H1 (cell line): ENCODE data around the gene EXD2. TPM values are rescaled to one million over a fixed set of nuclear protein-coding genes. Genes with fewer than 3 reads are reported as not detected.

ENCODE experiments used
- CTCF ChIA-PET: fragments of 300-600 bp; sonication (Branson Sonifier 250); formaldehyde crosslinking; loops from one replicate; lab custom pipeline; 2021; ENCODE audit not compliant: partially characterized antibody; lab: Charles Lee
- POLR2A ChIA-PET: fragments of 300-600 bp; sonication (Branson Sonifier 250); formaldehyde crosslinking; loops from one replicate; lab custom pipeline; 2021; ENCODE audit warnings: inconsistent platforms; ENCODE audit not compliant: partially characterized antibody; lab: Charles Lee
- DNase-seq, 2 experiments: peaks; one replicate each; pipeline versions ENCODE4 v3.0.0 to v3.0.0-alpha.2; 2010 to 2022; ENCODE audit warnings: low spot score in 2 of 2, low read depth in 1 of 2, mixed read lengths in 1 of 2
- FAIRE-seq: peaks from 2 replicates; lab custom pipeline; 2011; peaks lifted over from hg19 to GRCh38; lab: Jason Lieb, UNC
- H2AFZ ChIP-seq: 2 replicates; pipeline ENCODE4 v1.8.1; 2012; ENCODE audit warnings: low read length, inconsistent platforms
- H2AK5ac ChIP-seq: 2 replicates; pipeline ENCODE4 v1.6.1; 2013; ENCODE audit warnings: low read depth, low read length
- H2BK120ac ChIP-seq: replicated peaks from 2 replicates; pipeline ENCODE3; 2013; ENCODE audit warnings: low read depth, low read length, inconsistent platforms
- H2BK12ac ChIP-seq: 2 replicates; pipeline ENCODE4 v1.6.1; 2013; ENCODE audit warnings: low read depth, low read length
- H2BK15ac ChIP-seq: 2 replicates; pipeline ENCODE4 v1.6.1; 2013; ENCODE audit warnings: low read length
- H2BK20ac ChIP-seq: 2 replicates; pipeline ENCODE4 v1.6.1; 2013; ENCODE audit warnings: low read length
- H2BK5ac ChIP-seq: 2 replicates; pipeline ENCODE4 v1.6.1; 2013; ENCODE audit warnings: low read depth, low read length
- H3K14ac ChIP-seq: 2 replicates; pipeline ENCODE4 v1.6.1; 2013; ENCODE audit warnings: inconsistent platforms; ENCODE audit not compliant: insufficient read length
- H3K18ac ChIP-seq: 2 replicates; pipeline ENCODE4 v1.6.1; 2013; ENCODE audit warnings: low read length; ENCODE audit errors: extremely low read depth
- H3K23ac ChIP-seq: 2 replicates; pipeline ENCODE4 v1.6.1; 2013; ENCODE audit warnings: inconsistent platforms; ENCODE audit not compliant: insufficient read length
- H3K23me2 ChIP-seq: 2 replicates; pipeline ENCODE4 v1.6.1; 2013; ENCODE audit warnings: low read depth, low read length
- H3K27ac ChIP-seq: 2 replicates; pipeline ENCODE4 v1.6.1; 2011; ENCODE audit warnings: low read depth, low read length, inconsistent platforms
- H3K27me3 ChIP-seq, 4 experiments: replicated peaks in 1 of 4; 1 replicate in 1 of 4; 2 replicates in 3 of 4; pipeline versions ENCODE4 v1.6.1 to v1.8.1; 2011 to 2013; ENCODE audit warnings: low read length in 3 of 4, mild to moderate bottlenecking in 3 of 4, inconsistent platforms in 2 of 4, mixed read lengths in 2 of 4, moderate library complexity in 1 of 4; ENCODE audit not compliant: control insufficient read depth in 3 of 4, insufficient read depth in 3 of 4; ENCODE audit errors: extremely low read depth in 1 of 4
- H3K36me3 ChIP-seq, 4 experiments: 2 replicates each; pipeline versions ENCODE4 v1.6.1 to v1.8.1; 2011 to 2013; ENCODE audit warnings: mild to moderate bottlenecking in 4 of 4, low read length in 3 of 4, moderate library complexity in 2 of 4, control low read depth in 1 of 4, inconsistent platforms in 1 of 4; ENCODE audit not compliant: insufficient read depth in 4 of 4, control insufficient read depth in 2 of 4
- H3K4ac ChIP-seq: replicated peaks from 2 replicates; pipeline ENCODE3; 2013; ENCODE audit warnings: low read length, low read depth, mixed read lengths, inconsistent platforms; ENCODE audit not compliant: insufficient read length
- H3K4me1 ChIP-seq, 4 experiments: replicated peaks in 1 of 4; 1 replicate in 1 of 4; 2 replicates in 3 of 4; pipeline versions ENCODE4 v1.6.1 to v1.8.1; 2011 to 2013; ENCODE audit warnings: low read length in 3 of 4, inconsistent platforms in 2 of 4, mixed read lengths in 1 of 4; ENCODE audit not compliant: insufficient read depth in 4 of 4, control insufficient read depth in 3 of 4
- H3K4me2 ChIP-seq, 2 experiments: 2 replicates each; pipeline versions ENCODE4 v1.6.1 to v1.8.1; 2011 to 2013; ENCODE audit warnings: low read depth in 2 of 2, low read length in 2 of 2, control low read depth in 1 of 2, inconsistent platforms in 1 of 2, mild to moderate bottlenecking in 1 of 2; ENCODE audit not compliant: insufficient read depth in 1 of 2
- H3K4me3 ChIP-seq, 4 experiments: fragments of 200-600, 300-600 bp in 1 of 4; sonication (generic), shearing (Covaris generic), sonication (Bioruptor Twin) in 1 of 4; 2 replicates each; pipeline versions ENCODE4 v1.5.1 to v1.8.1; 2011 to 2016; ENCODE audit warnings: low read length in 4 of 4, low read depth in 3 of 4, control low read depth in 2 of 4, inconsistent platforms in 2 of 4, mild to moderate bottlenecking in 2 of 4, mixed read lengths in 1 of 4, moderate library complexity in 1 of 4; ENCODE audit not compliant: insufficient read depth in 2 of 4; ENCODE audit errors: extremely low read depth in 1 of 4
- H3K56ac ChIP-seq: replicated peaks from 2 replicates; pipeline ENCODE3; 2013; ENCODE audit warnings: low read depth, mild to moderate bottlenecking, mixed read lengths, low read length, inconsistent platforms; ENCODE audit not compliant: insufficient read length
- H3K79me1 ChIP-seq: 2 replicates; pipeline ENCODE4 v1.6.1; 2013; ENCODE audit warnings: low read depth, low read length, control low read depth
- H3K79me2 ChIP-seq, 2 experiments: 2 replicates each; pipeline versions ENCODE4 v1.6.1 to v1.8.1; 2012 to 2013; ENCODE audit warnings: low read length in 2 of 2, mild to moderate bottlenecking in 2 of 2, inconsistent platforms in 1 of 2; ENCODE audit not compliant: insufficient read depth in 2 of 2, control insufficient read depth in 1 of 2
- H3K9ac ChIP-seq, 4 experiments: replicated peaks in 1 of 4; 1 replicate in 1 of 4; 2 replicates in 3 of 4; pipeline versions ENCODE4 v1.6.1 to v1.8.1; 2011 to 2013; ENCODE audit warnings: low read depth in 3 of 4, low read length in 3 of 4, control low read depth in 2 of 4, mild to moderate bottlenecking in 2 of 4, moderate library complexity in 2 of 4, inconsistent platforms in 1 of 4; ENCODE audit errors: extremely low read depth in 1 of 4
- H3K9me3 ChIP-seq, 2 experiments: 2 replicates each; pipeline versions ENCODE4 v1.6.1 to v1.8.1; 2012 to 2013; ENCODE audit warnings: mild to moderate bottlenecking in 2 of 2, moderate library complexity in 2 of 2, control low read depth in 1 of 2, inconsistent platforms in 1 of 2, low read depth in 1 of 2, low read length in 1 of 2, mixed read lengths in 1 of 2; ENCODE audit not compliant: insufficient read depth in 2 of 2
- H4K20me1 ChIP-seq, 2 experiments: replicated peaks in 1 of 2; 2 replicates each; pipeline versions ENCODE3 to v1.8.1; 2011 to 2013; ENCODE audit warnings: inconsistent platforms in 2 of 2, low read length in 2 of 2, mild to moderate bottlenecking in 1 of 2; ENCODE audit not compliant: insufficient read depth in 2 of 2, control insufficient read depth in 1 of 2
- H4K5ac ChIP-seq: 2 replicates; pipeline ENCODE4 v1.6.1; 2013; ENCODE audit warnings: low read length, low read depth, mixed read lengths, inconsistent platforms; ENCODE audit not compliant: insufficient read length
- H4K8ac ChIP-seq: 2 replicates; pipeline ENCODE4 v1.8.0; 2013; ENCODE audit warnings: mild to moderate bottlenecking, moderate library complexity, low read length, inconsistent platforms; ENCODE audit not compliant: insufficient read depth; ENCODE audit errors: extremely low read depth
- H4K91ac ChIP-seq: replicated peaks from 2 replicates; pipeline ENCODE3; 2013; ENCODE audit warnings: low read length, mixed read lengths, inconsistent platforms; ENCODE audit not compliant: insufficient read length
- CEBPB ChIP-seq: IDR thresholded peaks from 2 replicates; pipeline ENCODE4 v1.6.1; 2012; ENCODE audit warnings: low read depth, low read length
- CHD1 ChIP-seq: IDR thresholded peaks from 2 replicates; pipeline ENCODE4 v1.6.1; 2012; ENCODE audit warnings: low read depth, low read length, improper control_type of control experiment
- CTBP2 ChIP-seq: IDR thresholded peaks from 2 replicates; pipeline ENCODE4 v1.7.0; 2011; ENCODE audit warnings: borderline replicate concordance, mild to moderate bottlenecking, moderate library complexity, mixed read lengths, low read length; ENCODE audit not compliant: insufficient read depth, insufficient read length
- EP300 ChIP-seq, 2 experiments: IDR thresholded peaks; 1 replicate in 1 of 2; 2 replicates in 1 of 2; pipeline ENCODE4 v1.6.1; 2011 to 2012; ENCODE audit warnings: low read depth in 2 of 2, low read length in 2 of 2, mild to moderate bottlenecking in 2 of 2, borderline replicate concordance in 1 of 2, inconsistent platforms in 1 of 2, moderate library complexity in 1 of 2
- MAFK ChIP-seq: IDR thresholded peaks from 2 replicates; pipeline ENCODE4 v1.6.1; 2012; ENCODE audit warnings: low read depth, mild to moderate bottlenecking, improper control_type of control experiment, low read length
- SIN3A ChIP-seq, 2 experiments: IDR thresholded peaks in 1 of 2; conservative IDR thresholded peaks in 1 of 2; 2 replicates each; pipeline ENCODE4 v1.6.1; 2011 to 2012; ENCODE audit warnings: low read length in 2 of 2, improper control_type of control experiment in 1 of 2, low read depth in 1 of 2, mild to moderate bottlenecking in 1 of 2
- TAF1 ChIP-seq: IDR thresholded peaks from 2 replicates; pipeline ENCODE4 v1.6.1; 2011; ENCODE audit warnings: mild to moderate bottlenecking, low read depth, low read length
- WGBS, 2 experiments: shearing (Covaris generic) in 1 of 2; methylation state at CpG; one replicate each; pipeline versions ENCODE4 v1.1.6 to v1.1.7; 2013 to 2015; ENCODE audit warnings: low lambda C conversion rate in 2 of 2, mixed read lengths in 2 of 2, inconsistent platforms in 1 of 2, low coverage in 1 of 2, missing lambda C conversion rate in 1 of 2; ENCODE audit not compliant: insufficient replicate concordance in 2 of 2, insufficient coverage in 1 of 2, insufficient read length in 1 of 2; ENCODE audit errors: extremely low coverage in 1 of 2, missing lambda C conversion rate in 1 of 2; 5-methylcytosine and 5-hydroxymethylcytosine counted together
- polyA plus RNA-seq, 7 experiments: library from polyadenylated mRNA; depleted of rRNA in 3 of 7; stranded (reverse) in 5 of 7; unstranded in 2 of 7; fragments of >200 nt in 5 of 7; fragments of 200-250 nt in 2 of 7; gene quantifications; 1 replicate in 5 of 7; 2 replicates in 1 of 7; 4 replicates in 1 of 7; pipeline versions ENCODE4 v1.2.1 to v1.2.3, GENCODE V29; 2011 to 2013; ENCODE audit warnings: missing spikeins in 2 of 7, mixed read lengths in 2 of 7
- total RNA-seq: library from RNA; stranded (reverse); fragmentation: NEBNext Ultra II Directional; extraction: Animal tissue kit (Norgen Biotek cat#: 25700); gene quantifications from 2 replicates; pipeline ENCODE4 v1.2.1, GENCODE V29; 2021
- TF ChIP-seq, protein P1 (sequence below): IDR thresholded peaks from 2 replicates; pipeline ENCODE4 v1.6.1; 2012; ENCODE audit warnings: inconsistent platforms

EXD2 gene
- total and polyA plus RNA-seq, 2 of the 8 experiments (the other 6 are each of a cell fraction or from before 2014, with no cell fraction given), result 11.9 to 25.9 TPM

DNA sequence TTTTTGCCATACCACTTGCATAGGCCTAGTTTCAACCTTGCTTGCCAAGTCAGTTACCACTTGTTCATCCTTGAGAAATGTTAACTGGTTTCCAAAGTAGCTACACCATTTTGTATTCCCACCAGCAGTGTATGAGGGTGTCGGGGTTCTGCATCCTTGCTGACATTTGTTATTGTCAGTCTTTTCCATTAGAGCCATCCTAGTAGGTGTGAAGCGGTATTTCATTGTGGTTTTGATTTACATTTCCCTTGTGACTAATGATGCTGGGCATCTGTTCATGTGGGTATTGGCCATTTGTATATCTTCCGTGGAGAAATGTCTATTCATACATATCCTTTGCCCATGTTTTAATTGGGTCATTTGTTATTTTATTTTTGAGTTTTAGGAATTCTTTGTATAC, 41.1 kb downstream of the EXD2 start:
- no peak overlapping the region for H4K8ac ChIP-seq
- no peak overlapping the region for H3K18ac ChIP-seq
- no peaks in the 10 kb centered on the region for H3K23me2 ChIP-seq
- no peak overlapping the region for H2BK15ac ChIP-seq
- no peak overlapping the region for H3K4me3 ChIP-seq
- H3K4ac ChIP-seq, result no peak overlapping the region
- H3K27ac ChIP-seq, result no peak overlapping the region
- H3K23ac ChIP-seq, result no peak overlapping the region
- H3K9me3 ChIP-seq, result no peaks in the 10 kb centered on the region
- H3K56ac ChIP-seq, result no peak overlapping the region
- no peaks in the 10 kb centered on the region for H3K4me1 ChIP-seq
- peaks cover 0 to 1% of the 10 kb centered on the region in 2 experiments for H4K20me1 ChIP-seq
- no peak overlapping the region for H4K91ac ChIP-seq
- no peak overlapping the region for H3K9ac ChIP-seq
- H4K5ac ChIP-seq, result no peak overlapping the region
- TF ChIP-seq, protein P1, sequence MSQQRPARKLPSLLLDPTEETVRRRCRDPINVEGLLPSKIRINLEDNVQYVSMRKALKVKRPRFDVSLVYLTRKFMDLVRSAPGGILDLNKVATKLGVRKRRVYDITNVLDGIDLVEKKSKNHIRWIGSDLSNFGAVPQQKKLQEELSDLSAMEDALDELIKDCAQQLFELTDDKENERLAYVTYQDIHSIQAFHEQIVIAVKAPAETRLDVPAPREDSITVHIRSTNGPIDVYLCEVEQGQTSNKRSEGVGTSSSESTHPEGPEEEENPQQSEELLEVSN, result no peak
- TF ChIP-seq CEBPB (no peak), EP300 (IDR thresholded peaks at IDR 0.05; ENCODE audit: borderline replicate concordance in 1 of 2, low read depth in 2 of 2, low read length in 2 of 2) (no peak), CTBP2 (no peak), SIN3A (conservative IDR thresholded peaks at IDR 0.05 in 1 of 2, IDR thresholded peaks at IDR 0.05 in 1 of 2; ENCODE audit: low read depth in 1 of 2, low read length in 2 of 2) (no peak), CHD1 (no peak), TAF1 (no peak), MAFK (no peak)
- TF ChIP-seq, all 59 proteins: peak for 0
- H2BK5ac ChIP-seq, result no peak overlapping the region
- DNase-seq, result no peak
- H3K14ac ChIP-seq, result no peak overlapping the region
- no peaks in the 10 kb centered on the region for H3K79me2 ChIP-seq
- no peak overlapping the region for H2BK120ac ChIP-seq
- H3K27me3 ChIP-seq, result no peaks in the 10 kb centered on the region
- ChIA-PET CTCF (interaction anchor here (0.6 to 2.5 kb wide), 4 partner anchors 8 to 84 kb away, joined by 3 to 7 read pairs (median 4); no protein-coding TSS in a partner anchor), POLR2A (interaction anchor here (0.9 kb wide), 1 partner anchor 34 kb away, joined by 3 read pairs; no protein-coding TSS in a partner anchor)
- no peak for FAIRE-seq
- no peak overlapping the region for H2BK20ac ChIP-seq
- no peak overlapping the region for H2AK5ac ChIP-seq
- 94% methylated on average over 3 of the region's 3 CpGs; no CpG with 5 or more reads in 1 of the 2 experiments for WGBS, 2 experiments
- no peak overlapping the region for H3K4me2 ChIP-seq
- H2BK12ac ChIP-seq, result no peak overlapping the region
- H3K79me1 ChIP-seq, result no peaks in the 10 kb centered on the region
- peaks cover 0 to 42% (median 12%) of the 10 kb centered on the region in 4 experiments; a peak in 6 of 8 replicates for H3K36me3 ChIP-seq
- H2AFZ ChIP-seq, result no peak overlapping the region
